DMS 273 treated with DMSO at 0.1 percent for 48 hours (cell line): ENCODE measurements around the gene CFAP157.
A peak's percentile ranks its signal among the peaks of the same experiment; 100 is the strongest.

Experiments
- DNase-seq: peaks from one replicate; lab custom pipeline; 2025; lab: John Stamatoyannopoulos, UW

CFAP157 gene

DNA sequence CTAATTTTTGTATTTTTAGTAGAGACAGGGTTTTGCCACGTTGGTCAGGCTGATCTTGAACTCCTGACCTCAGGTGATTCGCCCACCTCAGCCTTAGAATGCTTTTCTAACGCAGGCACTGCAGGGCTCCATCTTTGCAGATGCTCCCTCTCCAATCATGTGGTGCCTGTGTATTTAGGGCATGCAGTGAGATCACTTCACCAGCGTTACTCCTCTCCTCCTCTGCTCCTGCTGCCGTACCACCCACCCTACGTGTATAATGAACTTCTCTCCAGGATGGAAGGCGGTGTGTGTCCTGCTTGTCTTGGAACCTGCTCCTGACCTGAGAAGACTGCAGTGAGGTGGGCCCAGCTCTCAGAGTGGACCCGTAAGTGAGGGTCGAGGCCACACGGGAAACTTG is 13.6 kb upstream of the CFAP157 start:
- DNase-seq, result no peak

DNA sequence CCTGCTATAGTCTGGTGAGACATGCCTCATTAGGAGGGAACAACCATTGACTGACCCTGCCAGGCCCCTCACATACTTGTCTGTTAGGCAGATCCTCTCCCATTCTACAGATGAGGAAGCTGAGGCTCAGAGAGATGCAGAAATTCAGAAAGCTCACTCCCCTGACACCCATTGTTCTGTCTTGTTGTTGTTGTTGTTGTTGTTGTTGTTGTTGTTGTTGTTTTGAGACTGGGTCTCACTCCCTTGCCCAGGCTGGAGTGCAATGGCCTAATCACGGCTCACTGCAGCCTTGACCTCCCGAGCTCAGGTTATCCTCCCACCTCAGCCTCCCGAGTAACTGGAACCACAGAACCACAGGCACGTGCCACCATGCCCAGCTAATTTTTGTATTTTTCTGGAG is 13.1 kb upstream of the CFAP157 start:
- no peak for DNase-seq

DNA sequence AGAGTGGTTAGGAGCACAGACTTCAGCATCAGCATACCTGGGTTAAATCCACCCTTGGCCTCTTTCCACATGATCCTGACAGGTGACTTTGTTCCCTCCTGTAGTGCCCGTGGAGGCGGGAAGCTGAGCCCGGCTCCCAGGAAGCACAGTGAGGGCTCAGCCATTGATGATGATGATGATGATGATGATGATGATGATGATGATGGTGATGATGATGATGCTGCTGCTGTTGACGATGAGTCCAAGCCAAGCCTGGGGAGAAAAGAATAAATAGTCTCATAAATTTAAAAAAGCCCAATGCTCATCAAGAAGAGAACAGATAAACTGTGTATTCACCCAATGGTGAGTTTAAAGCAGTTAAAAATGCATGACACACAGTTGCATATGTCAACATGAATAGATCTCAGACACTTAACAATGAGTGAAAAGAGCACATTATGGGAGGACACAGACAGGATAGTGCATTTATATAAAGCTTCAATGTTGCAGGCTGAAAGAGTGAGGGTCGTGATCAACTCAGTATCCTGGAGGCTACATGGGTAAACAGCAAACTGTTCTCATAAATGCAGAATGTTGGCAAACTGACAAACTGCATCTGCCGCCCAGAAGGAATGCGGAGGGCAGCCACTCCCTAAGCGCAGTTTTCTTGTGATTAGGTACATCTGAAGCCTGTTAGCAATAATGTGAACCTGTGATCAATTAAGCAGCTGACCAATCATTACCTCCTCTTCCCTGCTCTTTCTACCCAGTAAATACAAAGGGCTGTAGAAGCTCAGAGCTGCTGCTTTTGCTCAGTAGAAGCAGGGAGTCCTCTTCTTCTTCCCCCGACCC is 11.7 kb upstream of the CFAP157 start:
- no peak for DNase-seq

DNA sequence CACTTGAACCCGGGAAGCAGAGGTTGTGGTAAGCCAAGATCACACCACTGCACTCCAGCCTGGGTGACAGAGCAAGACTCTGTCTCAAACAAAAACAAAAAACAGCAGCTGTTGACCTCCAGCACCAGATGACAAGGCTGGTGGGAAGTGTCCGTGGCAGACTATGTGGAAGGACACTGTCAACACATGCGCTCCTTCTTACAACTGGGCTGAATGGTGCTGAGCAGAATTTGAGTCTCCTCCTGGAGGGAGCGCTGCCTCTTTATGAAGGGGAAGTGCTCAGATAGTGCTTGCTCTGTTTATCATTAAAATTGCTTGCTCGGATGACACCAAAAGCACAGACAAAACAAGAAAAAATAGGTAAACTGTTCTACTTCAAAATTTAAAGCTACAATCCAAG is 9.2 kb upstream of the CFAP157 start:
- DNase-seq, result no peak

DNA sequence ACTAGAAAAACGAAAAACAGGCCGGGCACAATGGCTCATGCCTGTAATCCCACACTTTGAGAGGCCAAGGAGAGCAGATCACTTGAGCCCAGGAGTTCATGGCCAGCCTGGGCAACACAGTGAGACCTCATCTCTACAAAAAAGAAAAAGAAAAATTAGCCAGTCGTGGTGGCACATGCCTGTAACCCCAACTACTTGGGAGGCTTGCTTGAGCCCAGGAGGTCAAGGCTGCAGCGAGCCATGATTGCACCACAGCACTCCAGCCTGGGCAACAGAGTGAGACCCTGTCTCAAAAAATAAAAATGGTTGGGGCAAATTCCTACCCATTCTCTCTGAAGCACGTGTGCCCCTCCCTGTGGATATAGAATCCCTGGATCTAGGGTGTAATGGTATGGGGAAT is 8.4 kb upstream of the CFAP157 start:
- no peak for DNase-seq

DNA sequence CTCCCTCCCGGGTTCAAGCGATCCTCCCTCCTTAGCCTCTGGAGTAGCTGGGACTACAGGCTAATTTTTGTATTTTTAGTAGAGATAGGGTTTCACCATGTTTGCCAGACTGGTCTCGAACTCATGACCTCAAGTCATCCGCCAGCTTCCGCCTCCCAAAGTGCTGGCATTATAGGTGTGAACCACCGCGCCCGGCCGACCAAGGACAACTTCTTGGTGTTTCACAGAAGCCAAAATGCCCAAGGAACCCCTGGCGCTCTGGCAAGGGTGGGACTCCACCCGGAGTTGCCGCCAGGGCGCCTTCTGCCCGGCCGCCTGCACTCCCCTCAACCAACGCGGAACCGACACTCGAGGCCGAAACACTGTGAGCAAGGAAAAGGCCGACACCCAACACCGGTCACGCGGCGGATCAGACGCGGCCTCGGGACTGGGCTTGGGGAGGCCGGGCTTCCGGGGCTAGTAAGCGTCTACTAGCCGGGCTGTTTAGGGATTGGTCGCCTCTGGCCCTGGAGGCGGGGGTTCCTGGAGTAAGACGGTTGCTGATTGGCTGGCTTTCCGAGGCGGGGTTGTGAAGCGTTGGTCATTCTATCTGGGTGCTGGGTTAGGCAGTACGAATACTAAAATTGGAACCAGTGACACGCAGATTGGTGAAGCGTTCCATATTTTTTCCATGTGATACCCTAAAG is 7.7 kb upstream of the CFAP157 start:
- no peak for DNase-seq

DNA sequence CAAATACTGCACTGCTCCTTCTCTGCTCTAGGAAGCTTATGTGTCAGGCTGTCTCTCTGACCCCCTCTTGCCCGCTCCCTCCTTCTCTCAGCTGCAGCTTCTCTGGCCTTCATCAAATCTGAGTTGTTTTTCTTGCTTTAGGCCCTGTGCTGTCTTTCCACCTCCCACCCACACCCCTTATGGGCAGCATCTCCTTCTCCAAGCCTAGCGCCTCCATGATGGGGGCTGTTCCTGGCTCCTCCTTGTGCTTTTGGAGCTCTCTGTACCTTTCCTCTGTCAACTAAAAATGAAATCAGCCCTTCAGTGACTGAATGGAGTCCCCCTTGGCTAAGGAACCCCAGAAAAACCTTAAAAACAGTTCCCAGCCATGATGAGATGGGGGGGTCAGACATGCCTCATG is 6.6 kb upstream of the CFAP157 start:
- no peak for DNase-seq

DNA sequence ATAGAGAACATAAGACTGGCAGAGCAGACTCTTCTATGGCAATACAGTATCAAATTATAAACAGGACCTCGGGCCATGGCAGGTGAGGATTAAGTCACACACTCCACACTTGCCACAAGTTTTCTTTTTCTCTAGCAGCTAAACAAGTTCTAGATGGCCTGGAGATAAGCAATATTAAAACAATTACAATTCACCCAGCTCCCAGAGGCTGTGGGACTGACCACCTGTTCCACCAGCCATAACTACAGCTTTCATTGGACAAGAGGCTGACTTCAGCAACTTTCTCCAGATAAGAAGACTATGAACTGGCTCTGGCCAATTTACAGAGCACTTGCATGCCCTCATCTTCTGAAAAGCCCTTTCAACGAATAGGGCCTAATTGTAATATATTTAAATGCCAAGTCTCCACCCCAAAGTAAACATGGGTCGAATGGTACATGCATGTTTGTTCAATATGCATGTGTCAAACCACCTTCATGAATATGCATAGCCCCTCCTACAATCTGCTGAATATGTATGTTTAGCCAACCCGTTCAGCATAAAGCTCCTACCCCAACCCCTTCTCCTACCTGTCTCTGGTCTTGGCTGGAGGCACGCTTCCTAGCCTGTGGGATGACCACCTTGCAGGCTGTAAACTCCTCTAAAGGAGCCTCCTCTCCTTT is 6.1 kb upstream of the CFAP157 start:
- DNase-seq, result peak; percentile 38

DNA sequence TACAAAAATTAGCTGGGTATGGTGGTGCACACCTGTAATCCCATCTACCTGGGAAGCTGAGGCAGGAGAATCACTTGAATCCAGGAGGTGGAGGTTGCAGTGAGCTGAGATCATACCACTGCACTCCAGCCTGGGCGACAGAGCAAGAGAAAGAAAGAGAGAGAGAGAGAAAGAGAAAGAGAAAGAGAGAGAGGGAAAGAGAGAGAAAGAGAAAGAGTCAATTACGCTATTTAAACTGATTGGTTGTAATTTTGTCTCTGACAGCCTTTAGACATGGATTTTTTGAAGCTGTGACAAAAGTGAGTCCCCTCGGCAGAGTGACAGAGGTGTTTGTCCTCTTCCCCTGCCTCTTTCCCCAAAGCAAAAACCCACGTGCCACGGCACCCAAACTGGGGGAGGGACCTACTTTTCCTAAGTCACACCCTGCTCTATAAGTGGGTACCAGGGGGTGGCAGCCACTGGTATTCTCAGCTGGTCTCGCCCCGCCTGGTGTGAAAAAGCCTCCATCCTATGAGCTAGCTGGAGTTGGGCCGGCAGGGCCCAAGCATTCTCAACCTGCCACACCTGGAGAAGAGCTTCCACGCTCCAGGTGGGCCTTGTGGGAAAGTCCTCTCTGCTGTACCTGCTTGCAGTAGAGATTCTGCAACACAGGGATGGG is 3.4 kb upstream of the CFAP157 start:
- DNase-seq, result no peak

DNA sequence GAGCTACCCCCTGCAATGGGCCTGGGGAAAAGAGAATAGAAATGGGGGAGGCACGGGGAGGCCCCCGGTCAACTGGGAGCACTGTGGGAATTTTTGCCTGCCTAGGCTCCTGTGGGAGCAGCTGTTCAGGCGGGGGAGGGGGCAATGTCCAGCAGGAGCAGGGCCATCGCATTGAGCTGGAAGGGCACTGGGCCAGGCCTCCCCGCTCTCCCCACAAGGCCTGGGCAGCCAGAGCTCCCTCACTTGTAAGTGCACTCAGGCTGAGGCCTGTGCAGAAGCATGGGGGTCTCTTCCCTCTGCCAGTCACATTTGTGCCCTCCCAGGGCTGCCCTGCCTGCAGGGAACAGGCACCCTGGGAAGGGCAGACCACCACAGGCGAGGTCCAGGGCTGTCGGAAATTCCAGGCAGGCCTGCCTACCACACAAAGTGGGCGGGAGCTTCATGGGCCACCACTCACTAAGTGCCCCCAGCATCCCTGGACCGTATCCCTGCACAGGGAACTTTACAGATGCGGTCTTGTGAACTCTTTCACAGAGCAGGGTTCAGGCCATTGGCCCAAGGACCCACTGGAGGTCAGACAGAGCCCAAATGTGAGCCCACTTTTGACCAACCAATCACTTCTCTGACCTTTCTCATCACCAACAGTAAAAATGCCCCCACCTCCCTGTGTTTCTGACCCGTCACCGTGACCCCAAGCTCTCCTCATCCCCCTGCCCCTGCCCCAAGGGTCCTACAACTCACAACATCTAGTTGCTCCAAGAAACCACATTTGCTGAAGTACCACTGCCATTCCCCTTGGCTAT is 1.0 kb upstream of the CFAP157 start:
- no peak for DNase-seq

DNA sequence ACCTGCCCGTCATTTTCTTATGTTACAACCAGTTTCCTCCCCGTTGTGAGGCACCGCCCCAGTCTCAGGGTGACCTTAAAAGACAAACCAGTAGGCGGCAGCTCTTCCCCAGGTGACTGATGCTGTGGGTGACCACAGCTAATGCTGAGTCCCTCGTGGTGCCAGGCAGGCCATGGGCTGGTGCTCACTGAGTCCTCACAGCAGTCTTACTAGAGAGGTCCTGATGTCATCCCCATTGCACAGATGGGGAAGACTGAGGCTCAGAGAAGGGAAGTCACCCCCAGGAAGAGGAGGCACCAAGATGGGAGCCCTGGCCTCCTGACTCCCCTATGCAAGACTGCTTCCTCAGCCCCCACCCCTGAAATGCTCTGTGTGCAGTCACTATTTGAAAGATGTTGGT is 978 bp downstream of the CFAP157 start:
- DNase-seq, result no peak

DNA sequence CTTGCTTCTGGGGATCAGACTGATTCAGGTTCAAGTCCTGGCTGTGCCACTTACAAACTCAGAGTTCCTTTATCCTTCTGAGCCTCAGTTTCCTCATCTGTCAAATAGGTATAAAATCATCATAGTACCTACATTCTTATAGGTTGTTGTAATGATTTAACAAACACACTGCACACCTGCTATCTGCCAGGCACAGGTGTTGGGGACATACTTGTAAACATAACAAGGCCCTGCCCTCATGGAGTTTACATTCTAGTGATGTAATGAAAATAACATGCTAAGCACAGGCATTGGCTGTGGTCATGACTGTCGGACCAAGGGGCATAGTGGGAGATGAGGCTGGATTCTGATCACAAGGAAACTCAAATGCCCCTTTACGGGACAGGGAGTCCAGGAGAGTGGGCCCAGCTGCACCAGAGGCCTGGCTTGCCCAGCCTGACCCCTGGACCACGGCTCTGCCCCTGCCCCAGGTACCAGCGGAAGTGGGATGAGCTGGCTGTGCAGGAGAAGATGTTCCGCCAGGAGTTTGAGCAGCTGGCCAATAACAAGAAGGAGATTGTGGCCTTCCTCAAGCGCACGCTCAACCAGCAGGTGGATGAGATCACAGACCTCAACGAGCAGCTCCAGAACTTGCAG is 2.3 kb downstream of the CFAP157 start:
- DNase-seq, result no peak

DNA sequence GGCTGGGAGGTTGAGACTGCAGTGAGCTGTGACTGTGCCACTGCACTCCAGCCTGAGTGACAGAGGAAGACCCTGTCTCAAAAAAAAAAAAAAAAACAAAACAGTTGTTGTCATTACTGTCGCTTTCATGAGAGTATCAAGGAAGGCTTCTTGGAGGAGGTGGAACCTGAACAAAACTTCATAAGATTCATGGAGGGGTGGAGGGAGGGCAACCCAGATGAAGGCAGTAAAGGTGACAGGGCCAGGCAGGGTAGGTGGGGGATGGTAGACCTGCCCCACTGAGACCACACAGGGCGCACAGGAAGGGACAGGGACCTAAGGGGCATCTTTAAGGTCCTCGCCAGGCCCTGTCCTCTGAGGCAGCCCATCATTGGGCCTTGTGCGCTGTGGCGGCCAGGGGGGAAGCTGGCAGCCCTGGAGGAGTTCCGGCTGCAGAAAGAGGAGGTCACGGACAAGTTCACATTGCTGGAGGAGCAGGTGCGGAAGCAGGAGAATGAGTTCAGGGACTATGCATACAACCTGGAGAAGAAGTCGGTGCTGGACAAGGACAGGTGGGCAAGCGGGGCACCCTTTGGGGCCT is 3.5 kb downstream of the CFAP157 start:
- DNase-seq, result no peak

DNA sequence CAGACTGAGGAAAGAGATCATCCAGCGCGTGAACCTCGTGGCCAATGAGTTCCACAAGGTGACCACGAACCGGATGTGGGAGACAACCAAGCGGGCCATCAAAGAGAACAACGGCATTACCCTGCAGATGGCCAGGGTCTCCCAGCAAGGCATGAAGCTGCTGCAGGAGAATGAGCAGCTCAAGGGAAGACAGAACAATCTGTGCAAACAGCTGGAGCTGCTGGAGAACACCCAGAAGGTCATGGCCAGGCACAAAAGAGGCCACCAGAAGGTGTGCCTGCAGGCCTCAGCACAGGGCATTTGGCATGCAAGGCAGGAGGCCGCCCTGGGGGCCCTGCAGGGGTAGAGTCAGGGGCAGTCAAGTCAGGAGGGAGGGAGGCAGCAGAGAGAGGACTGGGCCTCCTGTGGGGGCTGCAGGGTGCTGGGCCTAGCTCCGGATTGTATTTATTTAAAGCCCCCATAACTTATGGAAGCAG is 4.5 kb downstream of the CFAP157 start:
- DNase-seq, result peak; percentile 57

DNA sequence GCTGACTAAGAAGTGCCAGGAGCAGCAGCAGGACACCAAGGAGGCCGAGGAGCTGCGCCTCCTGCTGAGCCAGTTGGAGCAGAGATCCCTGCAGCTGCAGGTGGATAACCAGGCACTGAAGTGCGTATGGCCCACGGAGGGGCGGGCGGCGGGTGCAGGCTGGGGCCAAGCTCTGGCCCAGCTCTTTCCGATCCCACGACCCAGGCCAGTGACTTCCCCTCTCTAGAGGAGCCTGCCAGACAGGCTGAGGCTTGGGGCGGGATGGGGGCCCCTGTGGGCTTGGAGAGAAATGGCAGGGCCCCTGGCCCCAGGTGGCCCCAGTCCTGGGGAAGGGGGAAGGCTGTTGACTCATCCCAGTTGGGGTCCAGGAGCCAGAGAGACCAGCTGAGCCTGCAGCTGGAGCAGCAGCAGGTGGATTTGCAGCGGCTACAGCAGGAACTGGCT is 5.1 kb downstream of the CFAP157 start:
- peak; percentile 52 for DNase-seq

DNA sequence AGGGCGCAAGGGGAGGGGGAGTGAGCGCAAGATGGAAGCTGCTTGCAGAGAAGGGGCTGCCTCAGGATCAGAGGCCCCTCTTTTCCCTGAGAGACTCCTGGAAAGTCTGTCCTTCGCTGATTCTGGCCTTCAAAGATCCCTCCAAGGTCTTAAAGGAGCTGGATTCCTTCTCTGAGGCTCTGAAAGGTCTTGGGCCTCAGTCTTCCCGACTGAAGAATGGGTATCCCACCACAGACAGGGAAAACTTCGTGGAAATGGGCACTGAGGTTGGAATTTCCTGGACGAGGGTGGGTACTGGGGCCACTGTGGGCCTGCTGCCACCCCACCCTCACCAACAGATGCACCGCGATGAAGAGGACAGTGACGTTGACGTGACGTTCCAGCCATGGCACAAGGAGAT is 5.6 kb downstream of the CFAP157 start:
- DNase-seq, result no peak

DNA sequence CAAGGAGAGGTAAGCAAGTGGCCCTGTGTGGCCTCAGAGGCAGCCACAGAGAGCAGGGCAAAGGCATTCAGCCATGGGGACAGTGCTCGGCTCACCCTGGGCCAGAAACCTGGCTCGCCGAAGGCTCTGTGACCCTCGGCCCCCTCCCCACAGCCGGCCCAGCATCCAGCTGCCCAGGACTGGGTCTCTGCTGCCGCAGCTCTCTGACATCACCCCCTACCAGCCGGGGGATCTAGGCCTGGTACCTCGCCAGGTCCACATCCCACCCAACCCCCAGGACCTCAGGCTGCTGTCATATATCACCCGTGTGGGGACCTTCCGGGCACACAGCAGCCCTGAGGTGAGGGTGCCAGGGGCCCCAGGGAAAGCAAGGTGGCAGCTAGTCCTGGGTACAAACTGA is 6.1 kb downstream of the CFAP157 start:
- DNase-seq, result no peak

DNA sequence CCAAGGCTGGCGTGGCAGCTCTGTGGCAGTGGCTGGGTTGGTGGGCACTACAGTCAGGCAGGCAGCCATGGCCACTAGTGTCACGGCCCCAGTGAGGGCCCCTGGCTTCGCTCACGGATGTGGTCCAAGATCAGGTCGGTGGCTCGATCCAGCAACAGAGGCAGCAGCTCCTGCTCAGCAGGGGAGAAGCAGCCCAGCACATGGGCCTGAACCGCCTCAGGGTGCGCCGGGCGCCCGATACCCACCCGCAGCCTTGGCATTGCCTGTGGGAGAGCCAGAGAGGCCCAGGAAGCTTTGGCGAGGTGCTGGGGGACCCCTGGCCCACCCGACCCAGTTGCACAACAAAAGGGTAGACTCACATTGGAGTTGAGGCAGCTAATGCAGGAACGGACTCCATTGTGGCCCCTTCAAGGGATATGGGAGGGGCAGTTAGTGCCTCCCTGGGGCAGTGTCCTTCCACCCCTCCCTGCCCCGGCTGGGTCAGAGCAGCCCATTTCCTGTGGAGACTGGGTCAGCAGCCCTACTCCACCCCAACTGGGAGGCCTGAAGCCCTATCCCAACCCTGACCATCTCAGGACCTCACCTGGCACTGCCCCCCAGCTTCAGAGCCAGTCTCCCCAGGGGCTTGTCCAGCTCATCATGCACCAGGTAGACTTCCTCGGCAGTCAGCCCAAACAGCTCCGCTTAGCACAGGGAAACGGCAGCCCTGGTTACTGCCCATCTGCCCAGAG is 7.4 kb downstream of the CFAP157 start:
- no peak for DNase-seq

DNA sequence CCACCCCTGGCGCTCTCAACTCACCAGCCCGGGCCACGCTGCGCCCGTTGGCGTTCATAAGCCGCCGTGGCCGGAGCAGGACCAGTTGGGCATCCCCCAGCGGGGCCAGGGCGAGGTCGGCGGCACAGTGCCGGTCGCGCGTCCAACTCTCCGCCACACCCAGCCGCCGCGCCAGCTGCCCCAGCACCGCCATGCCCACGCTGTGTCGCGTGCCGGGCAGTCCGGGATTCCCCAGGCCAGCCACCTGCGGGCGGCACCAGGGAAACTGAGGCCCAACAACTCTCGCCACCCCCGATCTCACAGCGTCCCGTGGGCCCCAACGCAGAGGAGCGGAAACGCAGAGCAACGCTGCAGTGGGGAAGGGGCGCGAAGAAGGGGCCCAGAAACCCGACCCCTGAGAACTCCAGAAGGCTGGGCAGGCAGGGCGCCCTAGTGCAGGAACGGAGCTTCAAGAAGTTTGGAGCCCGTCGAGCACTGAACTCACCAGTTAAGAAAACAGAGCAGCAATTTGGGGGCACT is 8.2 kb downstream of the CFAP157 start:
- no peak for DNase-seq
